ENCODE results near the gene CIDEC.
"Not testable (repeated sequence)": the region's sequence is repeated elsewhere in the genome, so short reads cannot be mapped to it uniquely, and the experiment has no call there.

CIDEC gene

DNA sequence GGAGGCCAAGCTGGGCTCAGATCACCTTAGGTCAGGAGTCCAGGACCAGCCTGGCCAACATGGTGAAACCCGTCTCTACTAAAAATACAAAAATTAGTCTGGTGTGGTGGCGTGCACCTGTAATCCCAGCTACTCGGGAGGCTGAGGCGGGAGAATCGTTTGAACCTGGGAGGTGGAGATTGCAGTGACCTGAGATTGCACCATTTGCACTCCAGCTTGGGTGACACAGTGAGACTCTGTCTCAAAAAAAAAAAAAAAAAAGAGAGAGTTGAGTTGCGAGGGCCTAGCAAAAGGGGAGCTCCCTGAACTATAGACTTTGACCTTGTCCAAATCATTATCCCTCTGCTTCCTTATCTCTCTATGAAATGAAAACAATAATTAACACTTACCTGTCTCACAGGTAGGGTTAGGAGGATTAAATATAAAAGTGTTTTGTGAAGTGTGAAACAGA is 20.9 kb upstream of the CIDEC start:
- not testable (repeated sequence) for DNase-seq

DNA sequence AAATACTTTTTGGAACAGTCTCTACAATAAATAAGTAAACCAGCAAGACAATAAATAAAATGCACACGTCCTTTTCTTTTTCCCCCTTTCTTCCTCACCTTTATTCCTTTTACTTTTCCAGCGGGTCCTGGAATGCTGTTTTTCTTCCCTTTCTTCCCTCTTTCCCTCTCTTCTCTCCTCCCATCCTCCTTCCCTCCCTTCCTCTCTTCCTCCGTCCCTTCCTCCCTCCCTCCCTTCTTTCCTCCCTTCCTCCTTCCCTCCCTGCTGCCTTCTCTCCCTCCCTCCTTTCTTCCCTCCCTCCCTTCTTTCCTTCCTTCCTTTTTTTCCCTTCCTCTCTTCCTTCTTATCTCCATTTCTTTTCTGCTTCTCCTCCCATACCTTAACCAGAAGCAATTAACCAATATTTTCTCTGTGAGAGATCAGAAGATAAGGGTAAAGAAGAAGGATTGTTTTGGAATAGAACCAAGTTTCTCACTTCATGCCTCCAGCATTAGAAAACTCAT is 19.3 kb upstream of the CIDEC start:
- no peak for DNase-seq

DNA sequence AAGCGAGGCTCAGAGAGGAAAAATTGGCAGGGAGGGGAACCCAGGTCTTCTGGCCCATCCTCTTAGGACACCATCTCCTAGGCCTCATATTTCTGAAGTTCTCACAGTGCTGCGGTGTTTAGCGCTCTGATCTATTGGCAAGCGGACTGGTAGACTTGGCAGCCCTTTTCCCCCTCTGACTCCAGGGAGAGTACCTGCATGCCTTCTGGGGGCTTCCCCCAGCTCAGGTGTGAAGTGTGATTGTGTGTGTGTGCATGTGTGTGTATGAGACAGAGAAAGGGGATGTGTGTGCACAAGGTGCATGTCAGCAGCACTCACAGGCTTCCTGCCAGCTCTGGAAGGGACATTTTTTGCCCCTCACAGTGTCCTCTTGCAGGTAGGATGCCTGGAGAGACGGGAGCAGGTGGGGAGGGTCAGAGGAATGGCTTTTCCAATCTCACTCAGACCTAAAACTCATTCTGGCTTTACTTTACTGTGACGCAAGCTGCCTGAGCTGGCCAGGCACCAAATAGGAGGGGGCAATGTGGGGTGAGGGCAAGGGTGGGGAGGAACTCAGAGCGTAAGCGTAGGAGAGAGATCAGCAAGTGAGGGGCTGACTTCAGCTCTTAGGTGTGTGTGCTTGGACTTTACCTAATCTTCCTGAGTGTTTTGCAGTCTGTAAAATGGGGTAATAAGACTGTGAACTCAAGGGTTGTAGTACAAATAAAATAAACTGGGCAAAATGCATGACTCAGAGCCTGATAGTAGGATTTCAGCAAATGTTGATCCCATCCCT is 18.6 kb upstream of the CIDEC start:
- DNase-seq = no peak

DNA sequence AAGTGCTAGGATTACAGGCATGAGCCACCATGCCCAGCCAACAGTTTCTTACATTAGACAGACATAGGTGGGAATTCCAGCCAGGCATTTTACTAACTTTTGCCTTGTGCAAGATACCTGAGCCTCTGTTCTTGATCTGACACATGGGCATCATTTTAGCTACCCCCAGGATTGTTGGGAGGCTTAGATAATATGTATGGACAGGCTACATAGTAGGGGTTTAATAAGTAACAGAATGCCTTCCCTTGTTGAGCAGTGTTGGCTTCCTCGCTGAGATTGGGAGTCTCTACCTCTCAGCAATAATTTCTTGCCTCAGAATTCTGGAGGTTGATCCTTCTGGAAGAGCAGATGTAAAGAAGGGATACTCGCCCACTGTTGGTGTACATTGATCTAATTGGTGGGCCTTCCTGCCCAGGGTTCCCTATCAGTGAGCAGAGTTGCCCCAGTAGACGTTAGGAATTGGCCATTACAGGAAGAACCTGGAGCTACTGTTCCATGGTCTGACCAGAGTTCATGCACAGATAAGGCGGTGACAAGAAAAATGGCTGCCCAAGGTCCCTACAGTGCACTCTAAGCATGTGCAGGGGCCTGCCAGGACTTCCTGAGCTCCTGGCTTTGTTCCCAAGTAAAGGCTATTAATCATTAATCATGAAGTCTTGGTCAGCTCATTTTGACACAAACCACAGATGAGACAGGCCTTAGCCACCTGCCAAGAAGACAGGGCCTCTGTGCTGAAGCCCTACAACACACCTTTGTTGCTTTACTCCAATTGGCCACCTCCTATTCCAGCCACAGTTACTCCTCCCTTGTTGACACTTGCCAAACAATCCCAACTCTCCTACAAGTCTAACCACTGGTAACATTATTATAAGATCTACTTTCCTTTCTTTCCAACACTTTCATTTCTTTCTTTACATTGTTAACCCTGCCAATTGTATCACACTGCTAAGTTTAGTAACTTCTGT is 17.6 kb upstream of the CIDEC start:
- DNase-seq = no peak

DNA sequence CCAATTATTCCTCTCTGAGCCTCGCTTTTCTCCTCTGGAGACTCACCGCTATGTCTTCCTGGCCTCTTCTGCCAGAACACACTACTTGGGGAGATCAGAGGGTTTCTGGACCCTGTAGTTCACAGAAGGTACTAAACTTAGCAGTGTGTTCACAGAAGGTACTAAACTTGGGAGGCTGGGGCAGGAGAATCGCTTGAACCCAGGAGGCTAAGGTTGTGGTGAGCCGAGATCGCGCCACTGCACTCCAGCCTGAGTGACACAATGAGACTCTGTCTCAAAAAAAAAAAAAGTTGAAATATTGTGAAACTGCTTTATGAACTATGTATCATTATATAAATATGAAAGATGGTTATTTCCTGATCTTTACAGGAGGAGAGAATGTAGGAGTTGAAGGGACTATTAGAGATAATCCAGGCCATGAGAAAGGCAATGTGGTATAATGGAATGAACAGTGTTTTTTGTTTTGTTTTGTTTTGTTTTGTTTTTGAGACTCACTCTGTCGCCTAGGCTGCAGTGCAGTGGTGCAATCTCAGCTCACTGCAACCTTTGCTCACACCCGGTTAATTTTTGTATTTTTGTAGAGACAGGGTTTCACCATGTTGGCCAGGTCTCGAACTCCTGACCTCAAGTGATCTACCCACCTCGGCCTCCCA is 16.8 kb upstream of the CIDEC start:
- not testable (repeated sequence) for DNase-seq

DNA sequence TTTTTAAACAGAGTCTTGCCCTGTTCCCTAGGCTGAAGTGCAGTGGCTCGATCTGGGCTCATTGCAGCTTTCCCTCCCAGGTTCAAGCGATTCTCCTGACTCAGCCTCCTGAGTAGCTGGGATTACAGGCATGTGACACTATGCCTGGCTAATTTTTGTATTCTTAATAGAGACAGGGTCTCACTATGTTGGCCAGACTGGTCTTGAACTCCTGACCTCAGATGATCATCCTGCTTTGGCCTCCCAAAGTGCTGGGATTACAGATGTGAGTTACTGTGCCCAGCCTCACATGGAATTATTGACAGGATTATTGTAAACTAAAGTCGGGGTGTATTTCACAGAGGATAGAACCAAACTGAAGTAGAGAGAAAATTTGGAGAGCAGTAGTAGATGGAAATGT is 15.7 kb upstream of the CIDEC start:
- DNase-seq = not testable (repeated sequence)

DNA sequence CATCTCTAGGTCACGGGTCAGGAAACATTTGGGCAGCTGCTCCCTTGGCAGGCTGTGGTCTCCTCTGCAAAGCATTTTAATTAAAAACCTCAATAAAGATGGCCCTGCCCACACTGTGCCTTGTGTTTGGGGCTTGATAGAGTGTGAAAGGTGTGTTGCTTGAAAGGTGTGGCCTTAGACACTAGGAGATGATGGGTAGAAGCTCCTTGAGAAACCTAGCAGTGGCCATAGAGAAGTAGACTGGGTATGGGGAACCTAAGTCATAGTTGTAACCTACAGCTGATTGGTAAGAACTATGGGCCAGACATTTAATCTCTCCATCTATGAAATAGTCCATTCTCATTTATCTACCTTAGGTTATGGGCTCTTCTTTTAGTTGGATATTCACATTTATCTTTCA is 13.7 kb upstream of the CIDEC start:
- no peak for DNase-seq

DNA sequence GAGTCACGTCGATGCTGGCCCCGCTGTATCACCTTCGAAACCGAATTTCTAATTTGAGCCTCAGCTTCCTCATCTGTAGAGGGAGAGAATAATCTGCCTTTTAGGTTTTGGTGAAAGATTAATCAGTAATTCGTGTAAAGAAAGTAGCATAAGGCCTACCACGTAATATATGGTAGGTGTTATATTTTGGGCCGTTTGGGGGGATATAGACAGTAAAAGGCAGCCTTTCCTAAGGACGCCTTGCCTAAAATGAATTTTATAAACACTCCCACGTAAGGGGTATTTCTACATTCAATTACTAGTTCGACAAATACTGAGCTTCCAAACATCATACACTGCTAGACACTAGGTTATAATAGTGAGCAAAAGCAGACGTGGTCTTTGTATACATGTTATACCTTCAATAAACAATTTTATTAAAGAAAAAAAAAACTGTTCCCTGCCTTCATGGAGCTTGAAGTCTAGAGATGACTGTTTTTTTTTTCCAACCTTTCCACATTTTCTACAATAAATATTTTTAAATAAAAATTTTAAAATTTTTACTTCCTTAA is 11.1 kb upstream of the CIDEC start:
- DNase-seq = no peak

DNA sequence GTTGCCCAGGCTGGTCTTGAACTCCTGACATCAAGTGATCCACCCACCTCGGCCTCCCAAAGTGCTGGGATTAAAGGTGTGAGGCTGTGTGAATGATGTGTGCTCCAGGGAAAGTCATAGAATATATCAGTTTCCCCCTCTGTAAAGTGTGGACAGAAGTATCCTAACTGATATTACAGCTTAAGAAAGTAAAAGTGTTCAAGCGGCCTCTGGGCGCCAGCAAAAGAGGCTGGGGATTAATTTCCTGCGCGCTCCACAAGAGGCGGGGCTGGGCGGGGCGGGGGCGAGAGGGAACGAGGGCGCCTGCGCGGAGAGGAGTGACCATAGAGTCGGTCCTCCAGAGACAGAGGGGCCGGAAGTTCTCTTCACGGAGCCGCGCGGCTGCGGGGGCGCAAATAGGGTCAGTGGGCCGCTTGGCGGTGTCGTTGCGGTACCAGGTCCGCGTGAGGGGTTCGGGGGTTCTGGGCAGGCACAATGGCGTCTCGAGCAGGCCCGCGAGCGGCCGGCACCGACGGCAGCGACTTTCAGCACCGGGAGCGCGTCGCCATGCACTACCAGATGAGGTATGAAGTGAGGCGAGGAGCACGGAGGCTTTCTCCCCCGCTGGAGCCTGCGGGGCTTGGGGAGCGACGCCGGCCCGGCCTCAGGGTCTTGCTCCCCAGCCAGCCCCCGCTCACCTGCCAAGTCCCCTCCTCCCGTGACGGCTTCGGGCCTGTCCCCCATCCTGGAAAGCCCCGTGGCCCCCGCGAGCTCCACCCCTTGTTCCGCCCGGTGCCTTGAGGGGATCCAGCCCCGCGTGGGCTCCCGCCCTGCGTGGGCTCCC is 10.4 kb upstream of the CIDEC start, which contains the start of gene JAGN1:
TSS of gene JAGN1 (plus strand) at position 362 of the 823 bp plus-strand sequence. CDS start at position 475, 113 bp downstream.
- DNase-seq = peak; percentile 90

DNA sequence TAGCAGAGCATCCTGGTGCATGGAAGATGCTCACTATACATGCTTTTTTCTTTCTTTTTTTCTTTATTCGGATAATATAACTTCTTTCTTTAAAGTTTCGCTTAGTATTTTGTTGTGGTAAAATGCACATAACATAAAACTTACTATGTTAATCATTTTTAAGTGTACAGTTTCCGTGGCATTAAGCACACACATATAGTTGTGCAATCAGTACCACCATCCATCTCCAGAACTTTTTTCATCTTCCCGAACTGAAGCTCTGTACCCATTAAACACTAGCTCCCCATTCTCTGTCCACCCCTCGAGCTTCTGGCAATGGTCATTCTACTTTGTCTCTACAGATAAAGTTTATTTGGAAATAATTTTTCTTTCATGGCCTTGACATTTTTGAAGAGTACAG is 9.4 kb upstream of the CIDEC start:
- no peak for DNase-seq

DNA sequence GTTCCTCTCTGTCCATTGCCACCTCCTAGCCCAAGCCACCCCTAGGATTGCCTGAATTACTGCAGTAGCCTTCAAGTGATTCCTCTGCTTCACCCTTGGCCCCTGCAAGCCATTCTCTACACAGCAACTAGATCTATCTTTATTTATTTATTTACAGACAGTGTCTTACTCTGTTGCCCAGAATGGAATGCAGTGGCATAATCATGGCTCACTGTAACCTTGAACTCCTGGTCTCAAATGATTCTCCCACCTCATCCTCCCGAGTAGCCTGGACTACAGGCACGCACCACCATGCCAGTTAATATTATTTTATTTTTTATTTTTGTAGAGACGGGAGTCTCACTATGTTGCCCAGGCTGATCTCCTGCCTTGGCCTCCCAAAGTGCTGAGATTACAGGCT is 8.5 kb upstream of the CIDEC start:
- DNase-seq = no peak

DNA sequence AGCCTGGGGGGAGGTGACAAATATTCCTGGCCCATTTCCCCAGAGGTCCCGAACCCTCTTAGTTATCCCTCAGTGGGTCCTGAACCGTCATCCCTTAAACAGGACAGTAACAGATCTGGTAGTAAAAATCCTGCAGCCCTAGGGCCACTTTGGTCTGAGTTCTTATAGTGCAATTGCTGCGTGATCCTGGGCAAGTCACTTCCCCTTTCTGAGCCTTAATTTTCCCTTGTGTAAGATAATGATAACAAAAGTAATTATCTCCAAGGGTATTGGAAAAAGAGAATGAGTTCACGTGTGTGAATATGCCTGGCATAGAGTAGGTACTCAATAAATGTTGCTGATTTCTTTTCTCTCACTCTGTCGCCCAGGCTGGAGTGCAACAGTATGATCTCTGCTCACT is 7.4 kb upstream of the CIDEC start:
- DNase-seq = no peak

DNA sequence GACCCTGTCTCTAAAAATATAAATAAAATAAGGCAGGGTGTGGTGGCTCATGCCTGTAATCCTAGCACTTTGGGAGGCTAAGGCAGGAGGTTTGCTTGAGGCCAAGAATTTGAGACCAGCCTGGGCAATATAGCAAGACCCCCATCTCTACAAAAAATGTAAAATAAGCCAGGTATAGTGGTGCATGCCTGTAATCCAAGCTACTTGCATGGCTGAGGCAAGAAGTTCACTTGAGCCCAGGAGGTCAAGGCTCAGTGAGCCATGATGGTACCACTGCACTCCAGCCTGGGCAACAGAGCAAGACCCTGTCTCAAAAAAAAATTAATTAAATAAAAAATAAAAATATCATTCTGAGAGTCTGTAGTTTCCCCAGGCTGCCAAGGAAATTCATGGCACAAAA is 6.3 kb upstream of the CIDEC start:
- DNase-seq = no peak

DNA sequence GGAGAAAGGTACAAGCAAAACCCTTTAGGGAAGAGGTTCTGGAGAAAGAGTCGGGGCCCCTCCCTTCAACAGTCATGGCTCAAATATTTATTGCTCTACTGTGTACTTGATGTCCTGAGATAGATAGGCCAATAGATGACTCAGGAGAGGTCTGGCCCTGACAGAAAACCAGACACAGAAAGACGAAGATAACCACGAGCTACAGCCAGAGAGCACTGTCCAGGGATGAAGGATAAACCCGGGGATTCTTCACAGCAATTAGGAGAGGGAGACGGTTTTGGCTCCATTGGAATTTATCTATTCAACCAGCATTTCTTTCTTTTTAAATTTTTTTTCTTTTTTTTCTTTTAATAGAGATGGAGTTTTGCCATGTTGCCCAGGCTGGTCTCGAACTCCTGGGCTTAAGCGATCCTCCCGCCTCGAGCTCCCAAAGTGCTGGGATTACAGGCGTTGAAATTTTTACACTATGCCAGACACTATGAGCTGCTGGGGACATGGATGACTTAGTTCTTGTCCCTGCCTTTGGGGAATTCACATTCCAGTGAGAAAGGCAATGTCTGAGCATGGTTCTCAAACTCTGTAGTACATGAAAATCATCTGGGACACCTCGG is 4.6 kb upstream of the CIDEC start:
- DNase-seq = no peak

DNA sequence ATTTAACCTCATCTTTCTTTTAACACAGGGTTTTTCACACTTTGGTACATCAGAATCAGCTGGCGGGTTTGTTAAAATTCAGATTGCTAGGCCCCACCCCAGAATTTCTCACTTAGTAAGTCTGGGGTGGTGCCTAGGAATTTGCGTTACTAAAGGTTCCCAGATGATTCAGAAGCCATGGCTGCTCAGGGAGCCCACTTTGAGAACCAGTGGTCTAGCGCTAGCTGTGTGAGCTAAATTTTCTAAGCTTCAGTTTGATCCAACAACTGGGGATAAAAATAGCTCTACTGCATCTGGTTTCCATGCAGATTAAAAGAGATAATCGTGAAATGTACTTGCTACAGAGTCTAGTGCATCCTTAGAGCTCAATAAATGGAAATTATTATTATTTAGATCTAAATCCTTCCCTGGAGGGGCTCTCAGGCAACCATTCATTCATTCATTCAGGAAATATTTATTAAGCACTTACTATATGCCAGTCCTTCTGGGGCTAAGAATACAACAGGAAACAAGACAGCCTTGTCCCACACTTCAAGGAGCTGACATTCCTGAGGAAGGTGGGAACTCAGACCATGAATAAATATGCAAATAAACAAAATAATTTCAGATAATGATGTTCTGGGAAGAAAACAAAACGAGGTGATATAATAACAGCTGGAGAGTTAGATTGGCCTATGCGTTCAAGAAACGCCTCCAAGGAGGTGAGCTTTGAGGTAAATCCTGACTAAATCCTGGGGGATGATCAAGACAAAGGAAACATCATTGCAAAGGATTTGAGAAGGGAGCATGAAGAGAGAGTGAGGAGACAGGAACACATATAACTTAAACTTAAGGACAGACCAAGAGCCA is 3.9 kb upstream of the CIDEC start:
- DNase-seq = no peak

DNA sequence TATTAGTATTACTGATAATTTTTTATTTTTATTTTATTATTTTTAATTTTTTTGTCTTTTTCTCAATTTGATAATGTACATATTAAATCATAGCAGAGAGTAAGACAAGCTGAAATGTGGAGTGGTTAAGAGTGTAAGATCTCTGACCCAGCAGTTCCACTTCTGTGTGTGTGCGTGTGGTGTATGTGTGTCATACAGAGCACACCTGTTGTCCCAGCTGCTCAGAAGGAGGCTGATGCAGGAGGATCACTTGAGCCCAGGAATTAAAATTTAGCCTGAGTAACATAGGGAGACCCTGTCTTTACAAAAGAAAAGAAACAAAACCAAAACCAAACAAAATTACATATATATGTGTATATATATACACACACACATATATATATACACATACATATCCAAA is 1.4 kb upstream of the CIDEC start:
- no peak for DNase-seq

DNA sequence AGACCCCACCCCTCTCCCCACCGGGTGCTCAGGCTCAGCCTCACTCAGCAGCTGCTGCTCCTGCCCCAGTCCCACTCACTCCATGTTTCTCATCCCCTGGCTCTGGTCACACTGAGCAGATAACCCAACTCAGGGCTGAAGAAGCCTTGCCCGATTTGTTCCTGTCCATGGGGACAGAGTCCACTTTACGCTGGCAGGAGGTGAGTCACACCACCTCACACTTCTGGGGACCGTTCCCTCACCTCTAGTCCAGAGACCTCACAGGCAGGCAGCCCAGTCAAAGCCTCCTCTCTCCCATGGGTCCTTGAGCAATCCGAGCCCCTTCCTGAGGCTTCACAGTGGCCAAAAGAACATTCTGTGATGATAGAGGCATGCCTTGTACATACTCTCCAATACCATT is 1.4 kb downstream of the CIDEC start:
- DNase-seq = no peak

DNA sequence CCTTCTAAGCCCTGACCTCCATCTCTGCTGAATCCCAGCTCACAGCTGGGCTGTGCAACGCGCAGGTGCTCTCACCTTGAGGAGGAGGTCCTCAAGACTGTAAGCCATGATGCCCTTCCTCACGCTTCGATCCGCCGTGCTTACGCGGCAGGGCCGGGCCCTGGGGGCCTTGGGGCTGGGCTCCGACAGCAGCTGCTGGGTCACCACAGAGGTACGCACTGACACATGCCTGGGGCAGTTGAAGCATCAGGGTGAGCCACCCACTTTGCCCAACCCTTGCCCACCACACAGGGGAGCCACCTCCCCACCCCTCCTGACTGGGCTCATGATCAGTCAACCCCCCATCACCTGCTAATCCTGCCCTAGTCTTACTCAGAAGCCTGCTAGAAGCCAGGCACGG is 3.1 kb downstream of the CIDEC start:
- no peak for DNase-seq

DNA sequence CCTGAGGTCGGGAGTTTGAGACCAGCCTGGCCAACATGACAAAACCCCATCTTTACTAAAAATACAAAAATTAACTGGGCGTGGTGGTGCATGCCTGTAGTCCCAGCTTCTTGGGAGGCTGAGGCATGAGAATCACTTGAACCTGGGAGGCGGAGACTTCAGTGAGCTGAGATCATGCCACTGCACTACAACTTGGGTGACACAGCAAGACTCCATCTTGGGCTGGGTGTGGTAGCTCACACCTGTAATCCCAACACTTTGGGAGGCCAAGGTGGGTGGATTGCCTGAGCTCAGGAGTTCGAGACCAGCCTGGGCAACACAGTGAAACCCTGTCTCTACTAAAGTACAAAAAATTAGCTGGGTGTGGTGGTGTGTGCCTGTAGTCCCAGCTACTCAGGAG is 3.8 kb downstream of the CIDEC start:
- not testable (repeated sequence) for DNase-seq

DNA sequence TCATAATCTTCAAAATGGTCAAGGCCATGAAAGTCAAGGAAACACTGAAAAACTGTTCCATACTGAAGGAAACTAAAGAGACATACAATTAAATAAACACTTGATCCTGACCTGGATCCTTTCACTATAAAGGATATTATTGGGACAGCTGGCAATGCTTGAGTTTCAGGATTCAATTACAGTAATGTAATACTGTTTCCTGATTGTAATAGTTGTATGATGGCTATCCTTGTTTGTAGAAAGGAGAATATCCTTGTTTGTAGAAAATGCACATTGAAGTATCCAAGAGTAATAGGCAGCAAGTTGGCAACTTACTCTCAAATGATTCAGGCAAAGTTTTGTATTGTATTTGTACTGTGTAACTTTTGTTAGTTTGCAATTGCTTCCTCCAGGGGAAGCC is 4.6 kb downstream of the CIDEC start:
- no peak for DNase-seq

Data from activated CD8-positive, alpha-beta memory T cell treated with anti-CD3 and anti-CD28 coated beads, Interleukin-2, amount 50 U/mL, for 4 hours (primary cell).